H1 (cell line): Measurements from ENCODE around the gene TFF1. TPM values are rescaled to one million over a fixed set of nuclear protein-coding genes. Genes with fewer than 3 reads are reported as not detected.

ENCODE experiments used
- CTCF ChIA-PET: fragments of 300-600 bp; sonication (Branson Sonifier 250); formaldehyde crosslinking; loops from one replicate; lab custom pipeline; 2021; ENCODE audit not compliant: partially characterized antibody; lab: Charles Lee
- POLR2A ChIA-PET: fragments of 300-600 bp; sonication (Branson Sonifier 250); formaldehyde crosslinking; loops from one replicate; lab custom pipeline; 2021; ENCODE audit warnings: inconsistent platforms; ENCODE audit not compliant: partially characterized antibody; lab: Charles Lee
- DNase-seq, 2 experiments: peaks; one replicate each; pipeline versions ENCODE4 v3.0.0 to v3.0.0-alpha.2; 2010 to 2022; ENCODE audit warnings: low spot score in 2 of 2, low read depth in 1 of 2, mixed read lengths in 1 of 2
- FAIRE-seq: peaks from 2 replicates; lab custom pipeline; 2011; peaks lifted over from hg19 to GRCh38; lab: Jason Lieb, UNC
- H2AFZ ChIP-seq: 2 replicates; pipeline ENCODE4 v1.8.1; 2012; ENCODE audit warnings: low read length, inconsistent platforms
- H2AK5ac ChIP-seq: 2 replicates; pipeline ENCODE4 v1.6.1; 2013; ENCODE audit warnings: low read depth, low read length
- H2BK120ac ChIP-seq: replicated peaks from 2 replicates; pipeline ENCODE3; 2013; ENCODE audit warnings: low read depth, low read length, inconsistent platforms
- H2BK12ac ChIP-seq: 2 replicates; pipeline ENCODE4 v1.6.1; 2013; ENCODE audit warnings: low read depth, low read length
- H2BK15ac ChIP-seq: 2 replicates; pipeline ENCODE4 v1.6.1; 2013; ENCODE audit warnings: low read length
- H2BK20ac ChIP-seq: 2 replicates; pipeline ENCODE4 v1.6.1; 2013; ENCODE audit warnings: low read length
- H2BK5ac ChIP-seq: 2 replicates; pipeline ENCODE4 v1.6.1; 2013; ENCODE audit warnings: low read depth, low read length
- H3K14ac ChIP-seq: 2 replicates; pipeline ENCODE4 v1.6.1; 2013; ENCODE audit warnings: inconsistent platforms; ENCODE audit not compliant: insufficient read length
- H3K18ac ChIP-seq: 2 replicates; pipeline ENCODE4 v1.6.1; 2013; ENCODE audit warnings: low read length; ENCODE audit errors: extremely low read depth
- H3K23ac ChIP-seq: 2 replicates; pipeline ENCODE4 v1.6.1; 2013; ENCODE audit warnings: inconsistent platforms; ENCODE audit not compliant: insufficient read length
- H3K23me2 ChIP-seq: 2 replicates; pipeline ENCODE4 v1.6.1; 2013; ENCODE audit warnings: low read depth, low read length
- H3K27ac ChIP-seq: 2 replicates; pipeline ENCODE4 v1.6.1; 2011; ENCODE audit warnings: low read depth, low read length, inconsistent platforms
- H3K27me3 ChIP-seq, 4 experiments: replicated peaks in 1 of 4; 1 replicate in 1 of 4; 2 replicates in 3 of 4; pipeline versions ENCODE4 v1.6.1 to v1.8.1; 2011 to 2013; ENCODE audit warnings: low read length in 3 of 4, mild to moderate bottlenecking in 3 of 4, inconsistent platforms in 2 of 4, mixed read lengths in 2 of 4, moderate library complexity in 1 of 4; ENCODE audit not compliant: control insufficient read depth in 3 of 4, insufficient read depth in 3 of 4; ENCODE audit errors: extremely low read depth in 1 of 4
- H3K36me3 ChIP-seq, 4 experiments: 2 replicates each; pipeline versions ENCODE4 v1.6.1 to v1.8.1; 2011 to 2013; ENCODE audit warnings: mild to moderate bottlenecking in 4 of 4, low read length in 3 of 4, moderate library complexity in 2 of 4, control low read depth in 1 of 4, inconsistent platforms in 1 of 4; ENCODE audit not compliant: insufficient read depth in 4 of 4, control insufficient read depth in 2 of 4
- H3K4ac ChIP-seq: replicated peaks from 2 replicates; pipeline ENCODE3; 2013; ENCODE audit warnings: low read length, low read depth, mixed read lengths, inconsistent platforms; ENCODE audit not compliant: insufficient read length
- H3K4me1 ChIP-seq, 4 experiments: replicated peaks in 1 of 4; 1 replicate in 1 of 4; 2 replicates in 3 of 4; pipeline versions ENCODE4 v1.6.1 to v1.8.1; 2011 to 2013; ENCODE audit warnings: low read length in 3 of 4, inconsistent platforms in 2 of 4, mixed read lengths in 1 of 4; ENCODE audit not compliant: insufficient read depth in 4 of 4, control insufficient read depth in 3 of 4
- H3K4me2 ChIP-seq, 2 experiments: 2 replicates each; pipeline versions ENCODE4 v1.6.1 to v1.8.1; 2011 to 2013; ENCODE audit warnings: low read depth in 2 of 2, low read length in 2 of 2, control low read depth in 1 of 2, inconsistent platforms in 1 of 2, mild to moderate bottlenecking in 1 of 2; ENCODE audit not compliant: insufficient read depth in 1 of 2
- H3K4me3 ChIP-seq, 4 experiments: fragments of 200-600, 300-600 bp in 1 of 4; sonication (generic), shearing (Covaris generic), sonication (Bioruptor Twin) in 1 of 4; 2 replicates each; pipeline versions ENCODE4 v1.5.1 to v1.8.1; 2011 to 2016; ENCODE audit warnings: low read length in 4 of 4, low read depth in 3 of 4, control low read depth in 2 of 4, inconsistent platforms in 2 of 4, mild to moderate bottlenecking in 2 of 4, mixed read lengths in 1 of 4, moderate library complexity in 1 of 4; ENCODE audit not compliant: insufficient read depth in 2 of 4; ENCODE audit errors: extremely low read depth in 1 of 4
- H3K56ac ChIP-seq: replicated peaks from 2 replicates; pipeline ENCODE3; 2013; ENCODE audit warnings: low read depth, mild to moderate bottlenecking, mixed read lengths, low read length, inconsistent platforms; ENCODE audit not compliant: insufficient read length
- H3K79me1 ChIP-seq: 2 replicates; pipeline ENCODE4 v1.6.1; 2013; ENCODE audit warnings: low read depth, low read length, control low read depth
- H3K79me2 ChIP-seq, 2 experiments: 2 replicates each; pipeline versions ENCODE4 v1.6.1 to v1.8.1; 2012 to 2013; ENCODE audit warnings: low read length in 2 of 2, mild to moderate bottlenecking in 2 of 2, inconsistent platforms in 1 of 2; ENCODE audit not compliant: insufficient read depth in 2 of 2, control insufficient read depth in 1 of 2
- H3K9ac ChIP-seq, 4 experiments: replicated peaks in 1 of 4; 1 replicate in 1 of 4; 2 replicates in 3 of 4; pipeline versions ENCODE4 v1.6.1 to v1.8.1; 2011 to 2013; ENCODE audit warnings: low read depth in 3 of 4, low read length in 3 of 4, control low read depth in 2 of 4, mild to moderate bottlenecking in 2 of 4, moderate library complexity in 2 of 4, inconsistent platforms in 1 of 4; ENCODE audit errors: extremely low read depth in 1 of 4
- H3K9me3 ChIP-seq, 2 experiments: 2 replicates each; pipeline versions ENCODE4 v1.6.1 to v1.8.1; 2012 to 2013; ENCODE audit warnings: mild to moderate bottlenecking in 2 of 2, moderate library complexity in 2 of 2, control low read depth in 1 of 2, inconsistent platforms in 1 of 2, low read depth in 1 of 2, low read length in 1 of 2, mixed read lengths in 1 of 2; ENCODE audit not compliant: insufficient read depth in 2 of 2
- H4K20me1 ChIP-seq, 2 experiments: replicated peaks in 1 of 2; 2 replicates each; pipeline versions ENCODE3 to v1.8.1; 2011 to 2013; ENCODE audit warnings: inconsistent platforms in 2 of 2, low read length in 2 of 2, mild to moderate bottlenecking in 1 of 2; ENCODE audit not compliant: insufficient read depth in 2 of 2, control insufficient read depth in 1 of 2
- H4K5ac ChIP-seq: 2 replicates; pipeline ENCODE4 v1.6.1; 2013; ENCODE audit warnings: low read length, low read depth, mixed read lengths, inconsistent platforms; ENCODE audit not compliant: insufficient read length
- H4K8ac ChIP-seq: 2 replicates; pipeline ENCODE4 v1.8.0; 2013; ENCODE audit warnings: mild to moderate bottlenecking, moderate library complexity, low read length, inconsistent platforms; ENCODE audit not compliant: insufficient read depth; ENCODE audit errors: extremely low read depth
- H4K91ac ChIP-seq: replicated peaks from 2 replicates; pipeline ENCODE3; 2013; ENCODE audit warnings: low read length, mixed read lengths, inconsistent platforms; ENCODE audit not compliant: insufficient read length
- CTCF ChIP-seq, 3 experiments: IDR thresholded peaks; 1 replicate in 2 of 3; 2 replicates in 1 of 3; pipeline versions ENCODE4 v1.5.1 to v1.6.1; 2011; ENCODE audit warnings: low read length in 3 of 3, mild to moderate bottlenecking in 3 of 3, inconsistent platforms in 2 of 3, low read depth in 1 of 3, moderate library complexity in 1 of 3; ENCODE audit not compliant: insufficient read depth in 1 of 3; ENCODE audit errors: control extremely low read depth in 1 of 3
- E2F6 ChIP-seq: IDR thresholded peaks from 2 replicates; pipeline ENCODE4 v1.6.1; 2012; ENCODE audit warnings: inconsistent platforms
- NANOG ChIP-seq: IDR thresholded peaks from 2 replicates; pipeline ENCODE4 v1.6.1; 2011; ENCODE audit warnings: low read length, low read depth, mild to moderate bottlenecking, inconsistent platforms; ENCODE audit not compliant: insufficient read depth, poor library complexity, severe bottlenecking
- RAD21 ChIP-seq, 2 experiments: IDR thresholded peaks in 1 of 2; conservative IDR thresholded peaks in 1 of 2; 2 replicates each; pipeline ENCODE4 v1.6.1; 2011; ENCODE audit warnings: low read depth in 2 of 2, low read length in 2 of 2, improper control_type of control experiment in 1 of 2, inconsistent platforms in 1 of 2, mild to moderate bottlenecking in 1 of 2, moderate library complexity in 1 of 2
- SP2 ChIP-seq: IDR thresholded peaks from 2 replicates; pipeline ENCODE4 v1.6.1; 2012; ENCODE audit warnings: mild to moderate bottlenecking, low read length, inconsistent platforms
- SRF ChIP-seq: IDR thresholded peaks from 2 replicates; pipeline ENCODE4 v1.6.1; 2011; ENCODE audit warnings: mild to moderate bottlenecking, low read depth, low read length, moderate library complexity
- USF2 ChIP-seq: IDR thresholded peaks from 2 replicates; pipeline ENCODE4 v1.6.1; 2011; ENCODE audit warnings: low read length, improper control_type of control experiment
- WGBS, 2 experiments: shearing (Covaris generic) in 1 of 2; methylation state at CpG; one replicate each; pipeline versions ENCODE4 v1.1.6 to v1.1.7; 2013 to 2015; ENCODE audit warnings: low lambda C conversion rate in 2 of 2, mixed read lengths in 2 of 2, inconsistent platforms in 1 of 2, low coverage in 1 of 2, missing lambda C conversion rate in 1 of 2; ENCODE audit not compliant: insufficient replicate concordance in 2 of 2, insufficient coverage in 1 of 2, insufficient read length in 1 of 2; ENCODE audit errors: extremely low coverage in 1 of 2, missing lambda C conversion rate in 1 of 2; 5-methylcytosine and 5-hydroxymethylcytosine counted together
- polyA plus RNA-seq, 7 experiments: library from polyadenylated mRNA; depleted of rRNA in 3 of 7; stranded (reverse) in 5 of 7; unstranded in 2 of 7; fragments of >200 nt in 5 of 7; fragments of 200-250 nt in 2 of 7; gene quantifications; 1 replicate in 5 of 7; 2 replicates in 1 of 7; 4 replicates in 1 of 7; pipeline versions ENCODE4 v1.2.1 to v1.2.3, GENCODE V29; 2011 to 2013; ENCODE audit warnings: missing spikeins in 2 of 7, mixed read lengths in 2 of 7
- total RNA-seq: library from RNA; stranded (reverse); fragmentation: NEBNext Ultra II Directional; extraction: Animal tissue kit (Norgen Biotek cat#: 25700); gene quantifications from 2 replicates; pipeline ENCODE4 v1.2.1, GENCODE V29; 2021

TFF1 gene
- total and polyA plus RNA-seq, 2 of the 8 experiments (the other 6 are each of a cell fraction or from before 2014, with no cell fraction given) = not detected

GRCh38 chr21:42381347-42381984 is 15.1 kb upstream of the TFF1 start:
- 79% methylated on average over 1 of the region's 1 CpG; no CpG with 5 or more reads in 1 of the 2 experiments for WGBS, 2 experiments
- H3K36me3 ChIP-seq = no peaks in the 10 kb centered on the region
- no peak overlapping the region for H2BK5ac ChIP-seq
- no peak overlapping the region for H2AFZ ChIP-seq
- H3K4me2 ChIP-seq = no peak overlapping the region
- no peaks in the 10 kb centered on the region for H3K4me1 ChIP-seq
- H4K8ac ChIP-seq = no peak overlapping the region; the same call in 1 of the 2 replicates
- no peaks in the 10 kb centered on the region; the same call in 1 of the 2 replicates for H3K79me1 ChIP-seq
- no peak overlapping the region for H3K23ac ChIP-seq
- H2BK20ac ChIP-seq = no peak overlapping the region
- H4K20me1 ChIP-seq = peaks cover 0 to 3% of the 10 kb centered on the region in 2 experiments
- H2BK15ac ChIP-seq = no peak overlapping the region
- H4K5ac ChIP-seq = no peak overlapping the region
- H3K9ac ChIP-seq = no peak overlapping the region
- POLR2A ChIA-PET = interaction anchor here (0.5 kb wide), 1 partner anchor 31 kb away, joined by 4 read pairs; no protein-coding TSS in a partner anchor
- no peak overlapping the region for H3K27ac ChIP-seq
- CTCF ChIA-PET = interaction anchor here (0.6 to 3.0 kb wide), 29 partner anchors 8 to 342 kb away, joined by 3 to 29 read pairs (median 4); partner anchors contain the start of genes TFF1, TFF3 and UBASH3A
- H3K56ac ChIP-seq = no peak overlapping the region
- H3K4me3 ChIP-seq = no peak overlapping the region
- H3K9me3 ChIP-seq = no peaks in the 10 kb centered on the region
- no peaks in the 10 kb centered on the region for H3K23me2 ChIP-seq
- no peak for DNase-seq
- no peak overlapping the region for H2BK120ac ChIP-seq
- H3K27me3 ChIP-seq = no peaks in the 10 kb centered on the region; a peak in 1 of 7 replicates
- no peak for FAIRE-seq
- H3K79me2 ChIP-seq = no peaks in the 10 kb centered on the region
- H3K4ac ChIP-seq = no peak overlapping the region
- no peak overlapping the region for H3K18ac ChIP-seq
- no peak overlapping the region for H2AK5ac ChIP-seq
- no peak overlapping the region for H3K14ac ChIP-seq
- no peak overlapping the region for H2BK12ac ChIP-seq
- H4K91ac ChIP-seq = no peak overlapping the region
- TF ChIP-seq RAD21 (IDR thresholded peaks at IDR 0.05 in 1 of 2, conservative IDR thresholded peaks at IDR 0.05 in 1 of 2; ENCODE audit: low read depth in 2 of 2, low read length in 2 of 2) = peak; percentile 78 to 84
- no peak for TF ChIP-seq USF2
- TF ChIP-seq CTCF (IDR thresholded peaks at IDR 0.05; ENCODE audit: control extremely low read depth in 1 of 3, insufficient read depth in 1 of 3, low read depth in 1 of 3, low read length in 3 of 3) = peak; percentile 73 to 99 (median 87)
- no peak for TF ChIP-seq SRF
- TF ChIP-seq SP2 = no peak
- TF ChIP-seq E2F6 = peak; percentile 26; the same call in 1 of the 2 replicates
- TF ChIP-seq NANOG = no peak
